GM12892 (cell line): Measurements from ENCODE around the gene TSPEAR.

Experiments
- POLR2A ChIP-seq: IDR thresholded peaks from 2 replicates; pipeline ENCODE4 v1.6.1; 2011; ENCODE audit warnings: low read depth, low read length, control low read depth
- POLR2AphosphoS5 ChIP-seq: IDR thresholded peaks from 2 replicates; pipeline ENCODE4 v1.6.1; 2011; ENCODE audit warnings: low read depth, low read length, control low read depth

GRCh38 chr21:44520326-44521300 lies 190.8 kb downstream of the TSPEAR start:
- no peak for TF ChIP-seq POLR2AphosphoS5
- no peak for TF ChIP-seq POLR2A
